HepG2 (cell line): ENCODE measurements around the gene FIBP. TPM values are rescaled to one million over a fixed set of nuclear protein-coding genes. Genes with fewer than 3 reads are reported as not detected.
A peak's percentile ranks its signal among the peaks of the same experiment; 100 is the strongest.

Source experiments
- BCL3 ChIP-seq: sonication (generic); formaldehyde crosslinking; IDR thresholded peaks from 2 replicates; pipeline ENCODE4 v1.5.1; 2020; ENCODE audit warnings: mild to moderate bottlenecking, missing genetic modification reagents, moderate library complexity
- CREBL2 ChIP-seq: sonication (generic); formaldehyde crosslinking; IDR thresholded peaks from 2 replicates; pipeline ENCODE4 v1.8.1; 2023; ENCODE audit warnings: missing genetic modification reagents, mild to moderate bottlenecking, borderline replicate concordance
- E2F1 ChIP-seq: sonication (generic); formaldehyde crosslinking; IDR thresholded peaks from 2 replicates; pipeline ENCODE4 v1.5.0; 2020; ENCODE audit warnings: missing genetic modification reagents
- ELF3 ChIP-seq: IDR thresholded peaks from 2 replicates; pipeline ENCODE4 v1.6.1; 2016; ENCODE audit warnings: missing genetic modification reagents, missing compliant biosample characterization
- GABPB1 ChIP-seq: IDR thresholded peaks from 2 replicates; pipeline ENCODE4 v1.6.1; 2016; ENCODE audit warnings: mild to moderate bottlenecking, missing genetic modification reagents, moderate library complexity, missing compliant biosample characterization
- GMEB1 ChIP-seq: sonication (generic); formaldehyde crosslinking; IDR thresholded peaks from 2 replicates; pipeline ENCODE4 v1.5.1; 2020; ENCODE audit warnings: missing genetic modification reagents, mild to moderate bottlenecking, borderline replicate concordance
- MEIS1 ChIP-seq: sonication (generic); formaldehyde crosslinking; IDR thresholded peaks from 2 replicates; pipeline ENCODE4 v1.9.0; 2021; ENCODE audit warnings: mild to moderate bottlenecking, missing genetic modification reagents, moderate library complexity, borderline replicate concordance
- MYPOP ChIP-seq: sonication (generic); formaldehyde crosslinking; IDR thresholded peaks from 2 replicates; pipeline ENCODE4 v1.8.1; 2023; ENCODE audit warnings: mild to moderate bottlenecking, moderate library complexity, missing genetic modification reagents
- RELA ChIP-seq: sonication (generic); formaldehyde crosslinking; IDR thresholded peaks from 2 replicates; pipeline ENCODE4 v1.4.0; 2020; ENCODE audit warnings: missing genetic modification reagents
- SP1 ChIP-seq, 2 experiments: fragments of 450-650 bp in 1 of 2; sonication (generic) in 1 of 2; formaldehyde crosslinking in 1 of 2; IDR thresholded peaks; 2 replicates each; pipeline versions ENCODE4 v1.4.0 to v1.6.1; 2016 to 2020; ENCODE audit warnings: missing genetic modification reagents in 1 of 2
- SRF ChIP-seq: IDR thresholded peaks from 2 replicates; pipeline ENCODE4 v1.6.1; 2011; ENCODE audit warnings: mild to moderate bottlenecking, low read depth, low read length, moderate library complexity
- TGIF2 ChIP-seq: IDR thresholded peaks from 2 replicates; pipeline ENCODE4 v1.6.1; 2016; ENCODE audit warnings: control low read depth, missing compliant biosample characterization
- THAP11 ChIP-seq: IDR thresholded peaks from 2 replicates; pipeline ENCODE4 v1.6.1; 2016; ENCODE audit warnings: missing biosample characterization, missing genetic modification reagents
- ZBTB7B ChIP-seq: sonication (generic); formaldehyde crosslinking; IDR thresholded peaks from 2 replicates; pipeline ENCODE4 v1.4.0; 2020; ENCODE audit warnings: missing genetic modification reagents
- ZFP36L1 ChIP-seq: sonication (generic); formaldehyde crosslinking; IDR thresholded peaks from 2 replicates; pipeline ENCODE4 v1.8.0; 2022; ENCODE audit warnings: mild to moderate bottlenecking, missing genetic modification reagents, moderate library complexity
- ZNF335 ChIP-seq: sonication (generic); formaldehyde crosslinking; IDR thresholded peaks from 2 replicates; pipeline ENCODE4 v1.4.0; 2020; ENCODE audit warnings: missing genetic modification reagents
- ZNF687 ChIP-seq: sonication (generic); formaldehyde crosslinking; IDR thresholded peaks from 2 replicates; pipeline ENCODE4 v1.5.1; 2020; ENCODE audit warnings: mild to moderate bottlenecking, missing genetic modification reagents, moderate library complexity
- ZNF782 ChIP-seq: sonication (generic); formaldehyde crosslinking; IDR thresholded peaks from 2 replicates; pipeline ENCODE4 v1.4.0; 2020; ENCODE audit warnings: missing genetic modification reagents, mild to moderate bottlenecking, borderline replicate concordance
- ZNF878 ChIP-seq: sonication (generic); formaldehyde crosslinking; IDR thresholded peaks from 2 replicates; pipeline ENCODE4 v1.8.1; 2023; ENCODE audit warnings: mild to moderate bottlenecking, missing genetic modification reagents, moderate library complexity
- polyA plus RNA-seq, 8 experiments: library from polyadenylated mRNA; depleted of rRNA in 3 of 8; stranded (reverse) in 7 of 8; unstranded in 1 of 8; fragments of >200 nt; fragmentation: Illumina TruSeq in 4 of 8; extraction: Trizol in 4 of 8; gene quantifications; 2 replicates each; pipeline versions ENCODE4 v1.2.1 to v1.2.3, GENCODE V29; 2011 to 2016; ENCODE audit warnings: low read depth in 4 of 8, missing spikeins in 1 of 8, mixed read lengths in 1 of 8; ENCODE audit not compliant: insufficient read depth in 1 of 8
- total RNA-seq, 5 experiments: library from RNA; depleted of rRNA; stranded (reverse); fragments of >200 nt; fragmentation: Illumina TruSeq; extraction: Trizol; gene quantifications; 2 replicates each; pipeline ENCODE4 v1.2.3, GENCODE V29; 2016; ENCODE audit warnings: low read depth in 1 of 5

The FIBP gene
- total and polyA plus RNA-seq, 2 of the 13 experiments (the other 11 are each of a cell fraction or from before 2014, with no cell fraction given), result 42.9 to 62.1 TPM

- peak; percentile 50 for TF ChIP-seq GMEB1
- TF ChIP-seq TGIF2, result peak; percentile 43; the same call in 1 of the 2 replicates
- TF ChIP-seq ZFP36L1 (CRISPR knock-in tag), result no peak
- peak; percentile 67 for TF ChIP-seq ELF3 (CRISPR knock-in tag)
- TF ChIP-seq GABPB1 (CRISPR knock-in tag), result peak; percentile 87
- peak; percentile 76 for TF ChIP-seq ZNF687
- peak; percentile 84; the same call in 1 of the 2 replicates for TF ChIP-seq ZBTB7B
- TF ChIP-seq MYPOP (CRISPR knock-in tag), result peak; percentile 31
- peak; percentile 98 for TF ChIP-seq SRF
- TF ChIP-seq RELA, result no peak
- 0 out of 2 replicates have a peak, but pooled peaks have one; percentile 38 for TF ChIP-seq MEIS1 (CRISPR knock-in tag)
- no peak for TF ChIP-seq SP1 (IDR thresholded peaks at IDR 0.05)
- peak; percentile 68; the same call in 1 of the 2 replicates for TF ChIP-seq SP1 (CRISPR knock-in tag; IDR thresholded peaks at IDR 0.05)
- peak; percentile 19; the same call in 1 of the 2 replicates for TF ChIP-seq ZNF878
- 0 out of 2 replicates have a peak, but pooled peaks have one; percentile 38 for TF ChIP-seq CREBL2 (CRISPR knock-in tag)
- TF ChIP-seq ZNF335 (CRISPR knock-in tag), result no peak
- TF ChIP-seq BCL3, result no peak
- TF ChIP-seq E2F1 (CRISPR knock-in tag), result peak; percentile 48; the same call in 1 of the 2 replicates
- peak; percentile 79 for TF ChIP-seq THAP11 (CRISPR knock-in tag)
- TF ChIP-seq ZNF782 (CRISPR knock-in tag), result peak; percentile 77; the same call in 1 of the 2 replicates
Observed at GRCh38 chr11:65859095-65859811, 29.0 kb downstream of the FIBP start (continued).
